Stimulated activated CD4-positive, alpha-beta T cell treated with anti-CD3 and anti-CD28 coated beads, Interleukin-2, amount 100 ng/mL, for 24 hours (primary cell): ENCODE data around the gene ARHGAP22.
"Not testable (repeated sequence)": the region's sequence is repeated elsewhere in the genome, so short reads cannot be mapped to it uniquely, and the experiment has no call there.

ENCODE experiments used
- DNase-seq, 2 donors: peaks; one replicate each; pipeline ENCODE4 v3.0.0-alpha.2; 2020

Gene ARHGAP22

DNA sequence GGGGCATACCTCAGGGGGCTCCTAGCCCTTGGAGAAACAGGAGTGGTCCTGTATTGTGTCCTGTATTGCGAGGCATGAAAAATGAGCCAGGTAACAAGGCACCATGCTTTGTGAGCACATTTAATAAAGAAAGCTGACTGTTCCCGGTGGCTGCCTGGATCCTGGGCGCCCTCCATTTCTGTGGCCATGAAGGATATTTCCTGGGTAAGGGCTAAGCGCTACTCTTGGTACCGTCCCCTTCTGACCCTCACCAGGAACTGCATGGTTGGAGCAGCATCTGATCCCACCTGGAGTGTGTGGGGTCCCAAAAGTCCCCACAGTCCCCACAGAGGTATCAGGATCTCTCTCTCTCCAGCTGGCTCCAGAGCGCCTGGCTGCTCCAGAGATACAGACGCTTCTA lies 158.9 kb downstream of the ARHGAP22 start:
- DNase-seq: no peak

DNA sequence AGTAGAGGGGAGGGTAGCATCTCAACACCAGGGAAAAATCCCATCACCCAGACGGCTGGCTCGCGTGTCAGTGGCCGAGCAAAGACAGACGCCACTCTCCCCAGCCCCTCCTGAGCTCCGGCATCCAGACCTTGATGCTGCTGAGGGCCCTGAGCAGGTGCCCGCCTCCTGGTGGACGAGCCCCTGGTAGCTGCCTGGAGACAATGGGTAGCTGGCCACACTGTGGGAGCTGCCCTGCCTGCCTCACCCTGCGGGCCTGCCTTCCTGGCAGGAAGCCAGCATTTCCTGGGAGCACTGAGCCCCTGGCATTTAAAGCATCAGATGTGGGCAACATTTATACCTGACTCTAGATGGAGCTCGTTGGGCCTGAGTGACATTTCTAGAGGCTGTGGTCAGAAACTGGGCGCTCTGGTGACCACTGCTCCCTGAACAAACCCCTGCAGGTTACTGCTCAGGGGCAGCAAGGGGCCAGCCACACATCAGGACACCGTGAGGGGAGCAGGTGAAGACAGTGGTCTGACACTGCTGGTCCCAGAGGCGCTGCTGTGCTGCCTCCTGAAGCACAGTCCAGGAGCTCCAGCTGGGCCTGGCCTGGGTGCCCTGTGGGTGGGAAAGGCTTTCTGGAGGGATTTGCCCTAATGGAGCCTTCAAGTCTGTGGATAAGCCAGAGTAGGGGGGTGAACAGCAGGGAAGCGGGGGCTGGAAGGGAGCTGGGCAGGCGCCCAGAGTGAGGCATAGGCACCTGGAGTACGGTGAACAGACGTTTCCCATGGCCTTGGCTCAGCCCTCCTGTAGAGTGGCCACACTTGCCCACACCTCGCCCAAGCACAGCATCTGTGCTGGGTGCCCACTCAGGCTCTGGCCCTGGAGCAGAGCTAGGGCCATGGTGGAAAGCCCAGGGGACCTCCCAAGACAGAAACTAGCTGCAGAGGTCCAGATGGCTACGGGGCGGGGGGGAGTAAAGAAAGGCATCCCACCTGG lies 159.7 kb downstream of the ARHGAP22 start:
- DNase-seq: no peak

- DNase-seq: no peak
These were observed 160.6 kb downstream of the ARHGAP22 start for GRCh38 chr10:48444266-48444665.

GRCh38 chr10:48442809-48443177 lies 162.1 kb downstream of the ARHGAP22 start:
- DNase-seq: no peak

GRCh38 chr10:48442090-48442808 lies 162.6 kb downstream of the ARHGAP22 start:
- no peak for DNase-seq

DNA sequence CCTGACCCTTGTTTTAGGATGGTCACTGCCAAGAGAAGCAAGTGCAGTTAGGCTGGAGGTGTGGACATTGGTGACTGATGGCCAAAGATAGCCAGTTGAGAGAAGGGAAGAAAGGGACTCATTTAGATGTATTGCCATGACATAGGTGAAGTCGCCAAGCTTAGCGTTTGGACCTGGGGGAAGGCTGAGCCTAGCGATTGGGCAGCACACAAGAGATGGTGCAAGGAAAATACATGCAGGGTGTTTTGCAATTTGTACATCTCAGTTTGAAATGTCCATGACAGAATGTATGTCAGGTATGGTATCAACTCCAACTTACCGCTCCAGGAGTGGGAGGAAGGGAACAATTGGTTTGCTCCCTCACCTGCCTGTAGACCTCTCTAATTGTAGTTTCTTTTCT lies 164.1 kb downstream of the ARHGAP22 start:
- DNase-seq: no peak

GRCh38 chr10:48439581-48440041 lies 165.3 kb downstream of the ARHGAP22 start:
- no peak for DNase-seq

DNA sequence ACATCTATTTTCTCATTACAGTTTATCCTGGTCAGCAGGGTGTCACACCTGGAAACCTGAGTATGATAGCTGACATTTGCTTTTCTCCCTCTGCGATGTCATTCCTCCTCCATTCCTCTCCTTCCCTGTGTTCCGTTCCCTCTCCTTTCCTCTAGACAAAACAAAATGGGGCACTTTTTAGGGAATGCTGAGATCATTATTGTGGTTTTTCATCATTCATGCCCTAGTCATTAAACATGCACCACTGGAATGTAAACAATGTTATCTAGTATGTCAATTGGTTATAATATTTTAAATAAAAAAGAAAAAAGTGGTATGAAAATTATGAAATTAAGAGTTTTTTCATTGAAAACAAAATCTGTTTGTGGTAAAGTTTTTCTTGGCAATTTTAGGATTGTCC lies 165.8 kb downstream of the ARHGAP22 start:
- no peak for DNase-seq

GRCh38 chr10:48437546-48437945 lies 167.3 kb downstream of the ARHGAP22 start:
- DNase-seq: no peak

- no peak for DNase-seq
These were observed 173.0 kb downstream of the ARHGAP22 start for GRCh38 chr10:48431871-48432270.

- DNase-seq: no peak
These were observed 174.4 kb downstream of the ARHGAP22 start for GRCh38 chr10:48430402-48430993.

- DNase-seq: no peak
These were observed 175.6 kb downstream of the ARHGAP22 start for GRCh38 chr10:48429309-48429708.

GRCh38 chr10:48428896-48429295 lies 176.0 kb downstream of the ARHGAP22 start:
- no peak for DNase-seq

DNA sequence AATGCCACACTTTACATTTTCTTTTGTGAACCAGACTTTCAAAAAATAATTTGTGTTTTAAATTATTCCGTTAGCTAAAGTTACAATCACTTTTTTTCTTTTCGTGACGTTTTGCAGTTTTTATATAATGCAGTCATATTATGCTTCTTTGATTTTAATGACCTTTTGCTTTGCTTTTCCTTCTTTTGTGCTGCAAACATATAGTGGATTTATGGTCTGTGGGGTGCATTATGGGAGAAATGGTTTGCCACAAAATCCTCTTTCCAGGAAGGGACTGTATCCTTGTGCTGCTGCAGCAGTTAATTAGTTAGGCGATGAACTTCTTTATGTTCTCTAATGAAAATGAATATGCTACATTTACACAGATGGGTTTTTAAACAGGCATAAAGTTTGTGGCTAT lies 181.0 kb downstream of the ARHGAP22 start:
- no peak for DNase-seq

DNA sequence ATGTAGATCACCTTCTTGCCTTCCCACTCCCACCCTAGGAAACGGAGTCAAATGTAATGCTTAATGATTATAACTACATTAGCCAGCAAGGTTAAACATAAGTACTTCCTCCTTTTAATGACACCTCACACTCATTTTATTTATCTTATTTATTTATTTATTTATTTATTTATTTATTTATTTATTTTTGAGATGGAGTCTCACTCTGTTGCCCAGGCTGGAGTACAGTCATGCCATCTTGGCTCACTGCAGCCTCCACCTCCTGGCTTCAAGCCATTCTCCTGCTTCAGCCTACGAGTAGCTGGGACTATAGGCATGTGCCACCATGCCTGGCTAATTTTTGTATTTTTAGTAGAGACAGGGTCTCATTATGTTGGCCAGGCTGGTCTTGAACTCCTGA lies 183.0 kb downstream of the ARHGAP22 start:
- DNase-seq: not testable (repeated sequence)

- no peak for DNase-seq
These were observed 185.2 kb downstream of the ARHGAP22 start for GRCh38 chr10:48419714-48420113.

DNA sequence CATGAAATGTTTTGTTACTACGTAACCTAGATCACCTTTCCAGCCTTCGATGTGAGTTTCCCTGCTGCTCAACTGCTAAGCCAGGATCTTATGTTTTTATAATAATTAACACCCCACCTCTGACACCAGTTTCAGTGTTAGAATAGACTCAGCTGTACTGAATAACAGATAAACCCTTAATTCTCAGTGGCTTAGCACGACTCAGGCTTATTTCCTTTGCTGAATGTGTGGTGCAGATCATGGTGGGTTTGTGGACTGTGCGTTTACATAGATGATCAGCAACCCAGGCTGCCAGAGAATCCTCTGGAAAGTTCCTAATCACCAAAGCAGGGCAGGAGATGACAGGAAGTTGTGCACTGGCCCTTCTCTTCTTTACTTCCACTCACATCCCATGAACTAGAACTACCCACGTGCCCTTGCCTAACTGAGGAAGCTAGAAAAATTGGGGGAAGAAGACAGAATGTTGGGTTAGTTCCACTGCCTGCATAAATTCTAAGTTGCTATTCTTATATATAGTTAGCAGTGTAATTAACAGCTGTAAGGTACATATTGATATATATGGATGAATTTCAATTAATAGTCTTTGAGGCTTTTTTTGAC lies 186.6 kb downstream of the ARHGAP22 start:
- DNase-seq: no peak

DNA sequence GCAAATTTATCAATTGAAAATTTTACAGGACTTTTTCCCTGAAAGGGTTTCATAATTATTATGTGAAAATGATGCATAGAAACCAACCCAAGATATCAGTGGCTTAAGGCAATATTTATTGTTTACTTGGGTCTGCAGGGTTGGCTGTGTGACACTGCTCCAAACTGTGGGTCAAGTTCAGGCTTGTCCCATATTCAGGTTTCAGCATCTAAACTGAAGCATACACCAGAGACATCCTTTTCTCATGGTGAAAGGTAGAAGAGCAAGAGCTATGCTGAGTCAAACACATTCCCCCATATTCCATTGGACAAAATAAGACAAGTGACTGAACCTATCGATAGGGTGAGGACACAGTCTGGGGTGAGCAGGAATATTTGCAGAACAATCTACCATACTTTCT lies 187.5 kb downstream of the ARHGAP22 start:
- DNase-seq: no peak

GRCh38 chr10:48416584-48417232 lies 188.2 kb downstream of the ARHGAP22 start:
- no peak for DNase-seq

GRCh38 chr10:48414778-48415177 lies 190.1 kb downstream of the ARHGAP22 start:
- no peak for DNase-seq

DNA sequence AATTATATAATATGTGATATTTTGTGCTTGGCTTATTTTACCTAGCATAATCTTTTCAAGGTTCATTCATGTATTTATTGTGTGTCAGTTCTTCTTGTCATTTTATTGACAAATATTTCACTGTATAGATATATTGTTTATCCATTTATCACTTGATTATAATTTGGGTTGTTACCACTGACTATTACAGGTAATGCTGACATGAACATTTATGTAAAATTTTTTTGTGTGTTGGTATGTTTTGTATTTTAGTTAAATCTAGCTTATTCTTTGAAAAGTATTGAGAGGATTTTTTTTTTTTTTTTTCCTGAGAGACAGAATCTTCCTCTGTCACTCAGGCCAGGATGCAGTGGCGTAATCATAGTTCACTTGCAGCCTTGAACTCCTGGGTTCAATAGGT lies 190.7 kb downstream of the ARHGAP22 start:
- DNase-seq: no peak

GRCh38 chr10:48412933-48413332 lies 191.9 kb downstream of the ARHGAP22 start:
- DNase-seq: no peak

DNA sequence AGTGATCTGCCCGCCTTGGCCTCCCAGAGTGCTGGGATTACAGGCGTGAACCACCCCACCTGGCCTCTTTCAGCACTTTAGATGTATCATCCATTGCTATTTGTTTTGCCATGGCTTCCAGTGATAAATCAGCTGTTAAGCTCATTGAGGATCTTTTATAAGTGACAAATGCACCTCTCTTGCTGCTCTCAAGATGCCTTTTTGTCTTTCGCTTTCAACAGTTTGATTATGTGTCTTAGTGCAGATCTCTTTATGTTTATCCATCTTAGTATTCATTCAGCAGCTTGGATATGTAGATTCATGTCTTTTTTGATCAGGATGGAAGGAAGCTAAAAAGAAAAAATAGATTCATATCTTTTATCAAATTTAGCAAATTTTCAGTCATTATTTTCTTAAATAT lies 192.8 kb downstream of the ARHGAP22 start:
- no peak for DNase-seq
